ENCODE data around the gene ZNF385B. TPM values are rescaled to one million over a fixed set of nuclear protein-coding genes. Genes with fewer than 3 reads are reported as not detected.

Gene ZNF385B
- total and polyA plus RNA-seq, 8 donors, result 4.6 to 51.3 (median 6.1) TPM

- Histone ChIP-seq H3K4me3 (no peak overlapping the region), H3K4me1 (no peaks in the 10 kb centered on the region), H3K27ac (no peak overlapping the region), H3K27me3 (no peaks in the 10 kb centered on the region), H3K36me3 (no peaks in the 10 kb centered on the region), H3K9me3 (no peaks in the 10 kb centered on the region)
- TF ChIP-seq, protein P1, sequence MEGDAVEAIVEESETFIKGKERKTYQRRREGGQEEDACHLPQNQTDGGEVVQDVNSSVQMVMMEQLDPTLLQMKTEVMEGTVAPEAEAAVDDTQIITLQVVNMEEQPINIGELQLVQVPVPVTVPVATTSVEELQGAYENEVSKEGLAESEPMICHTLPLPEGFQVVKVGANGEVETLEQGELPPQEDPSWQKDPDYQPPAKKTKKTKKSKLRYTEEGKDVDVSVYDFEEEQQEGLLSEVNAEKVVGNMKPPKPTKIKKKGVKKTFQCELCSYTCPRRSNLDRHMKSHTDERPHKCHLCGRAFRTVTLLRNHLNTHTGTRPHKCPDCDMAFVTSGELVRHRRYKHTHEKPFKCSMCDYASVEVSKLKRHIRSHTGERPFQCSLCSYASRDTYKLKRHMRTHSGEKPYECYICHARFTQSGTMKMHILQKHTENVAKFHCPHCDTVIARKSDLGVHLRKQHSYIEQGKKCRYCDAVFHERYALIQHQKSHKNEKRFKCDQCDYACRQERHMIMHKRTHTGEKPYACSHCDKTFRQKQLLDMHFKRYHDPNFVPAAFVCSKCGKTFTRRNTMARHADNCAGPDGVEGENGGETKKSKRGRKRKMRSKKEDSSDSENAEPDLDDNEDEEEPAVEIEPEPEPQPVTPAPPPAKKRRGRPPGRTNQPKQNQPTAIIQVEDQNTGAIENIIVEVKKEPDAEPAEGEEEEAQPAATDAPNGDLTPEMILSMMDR (IDR thresholded peaks at IDR 0.05), result no peak
- intact Hi-C loops (cut with DNase I), result no loop called here
- DNase-seq (no peak), ATAC-seq (no peak)
These were observed 336.5 kb downstream of the ZNF385B start for GRCh38 chr2:179524809-179525339.

DNA sequence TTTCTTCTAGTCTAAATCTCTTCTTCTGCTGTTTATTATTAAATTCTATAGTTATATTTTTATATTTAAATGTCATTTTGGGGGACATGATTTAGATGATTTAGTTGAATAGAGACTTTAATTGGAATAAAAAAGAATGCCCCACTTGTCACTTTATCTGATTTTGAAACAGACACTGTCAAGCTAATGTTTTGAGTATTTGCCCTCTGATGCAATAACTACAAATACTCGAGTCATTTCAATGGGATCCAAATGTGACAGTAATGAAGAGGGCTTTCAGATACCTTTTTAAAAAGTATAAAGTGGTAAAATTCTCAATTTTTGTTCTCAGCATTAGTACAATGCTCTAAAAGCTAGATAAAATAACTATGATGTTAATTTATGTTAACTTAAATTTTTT is 339.5 kb downstream of the ZNF385B start:
- no peaks in the 10 kb centered on the region for H3K4me1 ChIP-seq
- H3K36me3 ChIP-seq, result no peaks in the 10 kb centered on the region
- no peaks in the 10 kb centered on the region for H3K27me3 ChIP-seq
- intact Hi-C loops (cut with DNase I), result no loop called here
- H3K9me3 ChIP-seq, result no peaks in the 10 kb centered on the region
- TF ChIP-seq, protein P1 (IDR thresholded peaks at IDR 0.05), result no peak
- peak; percentile 36 for ATAC-seq
- no peak for DNase-seq
- H3K27ac ChIP-seq, result peak overlapping the region in 1 of 2 donors; percentile 23
- no peak overlapping the region for H3K4me3 ChIP-seq

DNA sequence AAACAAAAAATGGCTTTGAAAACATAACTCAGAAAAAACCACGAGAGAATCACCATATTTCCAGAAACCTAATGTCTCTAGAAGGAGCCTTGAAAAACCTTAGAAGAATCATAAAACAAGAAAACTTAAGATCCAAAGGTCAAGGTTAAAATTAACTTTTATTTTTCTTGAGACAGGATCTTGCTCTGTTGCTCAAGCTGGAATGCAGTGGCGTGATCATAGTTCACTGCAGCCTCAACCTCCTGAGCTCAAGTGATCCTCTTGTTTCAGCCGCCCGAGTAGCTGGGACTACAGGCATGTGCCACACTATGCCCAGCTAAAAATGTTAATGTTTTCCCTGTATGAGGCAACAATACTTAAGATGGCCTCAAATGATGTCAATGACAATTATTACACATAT is 342.6 kb downstream of the ZNF385B start:
- Histone ChIP-seq H3K4me3 (no peak overlapping the region), H3K9me3 (peaks cover 0 to under 1% of the 10 kb centered on the region in 2 donors), H3K4me1 (no peaks in the 10 kb centered on the region), H3K27me3 (no peaks in the 10 kb centered on the region), H3K27ac (peak overlapping the region; percentile 10 to 45), H3K36me3 (no peaks in the 10 kb centered on the region)
- peak in 1 of 4 donors; percentile 66 for DNase-seq
- intact Hi-C loops (cut with DNase I), result no loop called here
- ATAC-seq, result peak; percentile 89
- TF ChIP-seq, protein P1 (IDR thresholded peaks at IDR 0.05), result no peak

DNA sequence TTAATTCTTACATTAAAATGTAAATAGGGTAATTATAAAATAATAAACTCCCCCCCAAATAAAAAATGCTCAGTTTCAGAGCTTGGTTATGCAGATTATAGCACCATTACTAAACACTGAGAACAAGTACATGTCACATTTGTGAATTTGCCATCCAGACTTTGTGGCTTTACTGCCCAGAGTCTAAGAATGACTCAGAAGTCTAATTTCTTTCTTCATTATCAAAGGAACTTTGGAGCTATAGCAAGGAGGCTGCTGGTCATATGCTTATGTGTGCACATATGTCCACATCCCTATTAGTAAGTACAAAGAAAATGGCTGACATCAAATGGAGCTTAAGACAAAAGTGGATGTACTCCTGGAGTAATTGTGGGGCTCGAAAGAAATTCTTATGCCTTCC is 348.2 kb downstream of the ZNF385B start:
- intact Hi-C loops (cut with DNase I), result no loop called here
- Histone ChIP-seq H3K27me3 (no peaks in the 10 kb centered on the region), H3K4me1 (no peaks in the 10 kb centered on the region), H3K4me3 (no peak overlapping the region), H3K36me3 (no peaks in the 10 kb centered on the region), H3K27ac (no peak overlapping the region), H3K9me3 (peaks cover 0 to 3% of the 10 kb centered on the region in 2 donors)
- ATAC-seq (no peak), DNase-seq (no peak)
- TF ChIP-seq, protein P1 (IDR thresholded peaks at IDR 0.05), result no peak

GRCh38 chr2:179512281-179513035 is 349.0 kb downstream of the ZNF385B start:
- no peaks in the 10 kb centered on the region for H3K4me1 ChIP-seq
- no peaks in the 10 kb centered on the region for H3K27me3 ChIP-seq
- DNase-seq, result no peak
- no peak for ATAC-seq
- peaks cover 0 to 3% of the 10 kb centered on the region in 2 donors for H3K9me3 ChIP-seq
- no peak overlapping the region for H3K4me3 ChIP-seq
- no peak overlapping the region for H3K27ac ChIP-seq
- intact Hi-C loops (cut with DNase I), result no loop called here
- TF ChIP-seq, protein P1 (IDR thresholded peaks at IDR 0.05), result no peak
- no peaks in the 10 kb centered on the region for H3K36me3 ChIP-seq
